GM19099 (cell line): ENCODE results near the gene ART3.
A peak's percentile ranks its signal among the peaks of the same experiment; 100 is the strongest.

Source experiments
- POLR2A ChIP-seq: IDR thresholded peaks from 3 replicates; pipeline ENCODE4 v1.6.1; 2011; ENCODE audit warnings: low read depth; ENCODE audit not compliant: insufficient read length; ENCODE audit errors: extremely low read depth

ART3 gene

GRCh38 chr4:76120199-76120598 lies 45.7 kb downstream of the ART3 start:
- no peak for TF ChIP-seq POLR2A

GRCh38 chr4:76125816-76126215 lies 51.3 kb downstream of the ART3 start:
- TF ChIP-seq POLR2A, result no peak

GRCh38 chr4:76127754-76128153 lies 53.2 kb downstream of the ART3 start:
- TF ChIP-seq POLR2A, result no peak

- no peak for TF ChIP-seq POLR2A
These were observed 66.7 kb downstream of the ART3 start for GRCh38 chr4:76141241-76141640.

GRCh38 chr4:76144546-76144945 lies 70.0 kb downstream of the ART3 start:
- no peak for TF ChIP-seq POLR2A

GRCh38 chr4:76147454-76148141 lies 73.1 kb downstream of the ART3 start:
- no peak for TF ChIP-seq POLR2A

GRCh38 chr4:76148142-76148865 lies 73.8 kb downstream of the ART3 start, which contains the start of gene NUP54:
Gene NUP54 (minus strand): TSS chr4:76148397. CDS start chr4:76148374, 23 bp downstream.
- peak; percentile 86 for TF ChIP-seq POLR2A

GRCh38 chr4:76153356-76153755 lies 78.8 kb downstream of the ART3 start:
- TF ChIP-seq POLR2A, result no peak

- TF ChIP-seq POLR2A, result no peak
These were observed 81.5 kb downstream of the ART3 start for GRCh38 chr4:76155979-76156378.

- TF ChIP-seq POLR2A, result no peak
These were observed 82.1 kb downstream of the ART3 start for GRCh38 chr4:76156635-76157034.

GRCh38 chr4:76160355-76160754 lies 85.8 kb downstream of the ART3 start:
- TF ChIP-seq POLR2A, result no peak
